Muscle layer of duodenum (tissue), 2 donors: ENCODE results near the gene SSTR5.
"Not testable (repeated sequence)": the region's sequence is repeated elsewhere in the genome, so short reads cannot be mapped to it uniquely, and the experiment has no call there.

Experiments
- H3K27ac ChIP-seq: one replicate; pipeline ENCODE4 v1.7.0; 2013; ENCODE audit warnings: mild to moderate bottlenecking, low read length
- H3K27me3 ChIP-seq: one replicate; pipeline ENCODE4 v1.7.0; 2013; ENCODE audit warnings: low read depth, mild to moderate bottlenecking, control low read depth, low read length
- H3K36me3 ChIP-seq, 2 donors: one replicate each; pipeline ENCODE4 v1.7.0; 2013; ENCODE audit warnings: low read length in 2 of 2, control low read depth in 1 of 2, mild to moderate bottlenecking in 1 of 2; ENCODE audit not compliant: insufficient read depth in 2 of 2, control insufficient read depth in 1 of 2
- H3K4me1 ChIP-seq, 2 donors: one replicate each; pipeline ENCODE4 v1.7.0; 2013; ENCODE audit warnings: low read length in 2 of 2, mild to moderate bottlenecking in 2 of 2, control low read depth in 1 of 2, moderate library complexity in 1 of 2; ENCODE audit not compliant: insufficient read depth in 2 of 2, control insufficient read depth in 1 of 2
- H3K4me3 ChIP-seq, 2 donors: one replicate each; pipeline ENCODE4 v1.7.0; 2013; ENCODE audit warnings: low read length in 2 of 2, low read depth in 1 of 2, mild to moderate bottlenecking in 1 of 2
- H3K9me3 ChIP-seq, 2 donors: one replicate each; pipeline ENCODE4 v1.7.0; 2013; ENCODE audit warnings: low read length in 2 of 2, control low read depth in 1 of 2, mild to moderate bottlenecking in 1 of 2; ENCODE audit not compliant: control insufficient read depth in 1 of 2
- donor health status: healthy.

SSTR5 gene

DNA sequence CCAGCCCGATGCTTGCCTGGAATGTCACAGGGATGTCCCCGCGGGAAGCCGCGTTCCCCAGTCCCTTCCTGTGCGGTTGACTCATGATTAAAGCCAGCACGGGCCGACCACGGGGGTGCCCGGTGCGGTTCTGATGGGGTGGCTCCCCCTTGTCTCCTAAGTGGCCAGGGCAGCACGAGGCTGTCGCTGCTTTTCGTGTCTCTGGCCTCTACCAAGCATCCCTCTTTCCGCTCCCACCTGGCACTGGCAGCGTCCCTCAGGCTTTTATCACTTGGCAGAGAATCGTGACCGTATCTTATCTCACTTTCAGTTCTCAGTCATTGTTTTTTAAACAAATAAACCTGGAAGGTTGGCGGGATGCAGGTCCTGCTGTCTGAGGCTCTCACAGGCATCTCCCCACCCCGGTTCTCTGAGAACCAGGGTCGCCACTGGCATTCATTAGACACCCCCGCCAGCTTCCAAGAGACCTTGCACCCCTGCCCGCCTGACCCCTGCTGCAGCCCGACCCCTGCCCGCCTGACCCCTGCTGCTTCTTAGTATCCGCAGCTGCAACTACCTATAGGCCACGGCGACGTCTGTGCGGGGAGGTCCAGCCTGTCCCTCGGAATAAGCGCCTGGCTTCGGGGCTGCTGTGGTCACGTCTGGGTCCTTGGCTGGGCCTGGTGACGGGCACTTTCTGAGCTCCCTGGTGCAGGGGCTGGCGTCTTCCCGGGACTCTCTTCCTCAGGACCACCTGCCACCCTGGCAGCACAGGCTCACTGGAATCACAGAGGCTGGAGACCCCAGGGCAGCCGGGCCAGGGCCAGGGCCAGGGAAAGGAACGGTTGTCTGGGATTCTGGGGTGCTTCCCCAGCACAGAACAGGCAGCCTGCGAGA lies 16.0 kb downstream of the SSTR5 start:
- Histone ChIP-seq H3K9me3 (peaks cover 0 to 30% of the 10 kb centered on the region in 2 donors), H3K27me3 (no peaks in the 10 kb centered on the region), H3K4me1 (peaks cover 0 to 13% of the 10 kb centered on the region in 2 donors), H3K36me3 (no peaks in the 10 kb centered on the region), H3K4me3 (no peak overlapping the region), H3K27ac (no peak overlapping the region)

DNA sequence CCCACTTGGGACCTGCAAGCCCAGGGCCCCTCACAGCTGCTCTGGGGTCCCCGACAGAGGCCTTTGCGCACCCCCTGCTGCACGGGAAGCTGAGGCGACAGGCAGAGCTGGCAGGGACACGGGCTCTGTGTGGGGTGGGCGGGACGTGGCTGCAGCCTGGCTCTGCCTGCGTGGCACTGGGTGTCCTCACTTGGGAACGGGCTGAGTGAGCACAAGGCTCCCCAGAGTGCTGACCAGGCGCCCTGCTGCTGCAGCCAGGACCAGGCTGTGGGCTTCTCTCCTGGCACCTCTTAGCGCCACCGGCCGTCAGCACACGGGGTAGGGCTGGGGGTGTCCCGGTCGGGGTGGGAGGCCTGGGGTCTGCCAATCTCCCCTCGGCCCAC lies 16.9 kb downstream of the SSTR5 start:
- Histone ChIP-seq H3K4me3 (no peak overlapping the region), H3K27me3 (no peaks in the 10 kb centered on the region), H3K27ac (no peak overlapping the region), H3K9me3 (peaks cover 0 to 21% of the 10 kb centered on the region in 2 donors), H3K4me1 (peaks cover 0 to 13% of the 10 kb centered on the region in 2 donors), H3K36me3 (no peaks in the 10 kb centered on the region)

DNA sequence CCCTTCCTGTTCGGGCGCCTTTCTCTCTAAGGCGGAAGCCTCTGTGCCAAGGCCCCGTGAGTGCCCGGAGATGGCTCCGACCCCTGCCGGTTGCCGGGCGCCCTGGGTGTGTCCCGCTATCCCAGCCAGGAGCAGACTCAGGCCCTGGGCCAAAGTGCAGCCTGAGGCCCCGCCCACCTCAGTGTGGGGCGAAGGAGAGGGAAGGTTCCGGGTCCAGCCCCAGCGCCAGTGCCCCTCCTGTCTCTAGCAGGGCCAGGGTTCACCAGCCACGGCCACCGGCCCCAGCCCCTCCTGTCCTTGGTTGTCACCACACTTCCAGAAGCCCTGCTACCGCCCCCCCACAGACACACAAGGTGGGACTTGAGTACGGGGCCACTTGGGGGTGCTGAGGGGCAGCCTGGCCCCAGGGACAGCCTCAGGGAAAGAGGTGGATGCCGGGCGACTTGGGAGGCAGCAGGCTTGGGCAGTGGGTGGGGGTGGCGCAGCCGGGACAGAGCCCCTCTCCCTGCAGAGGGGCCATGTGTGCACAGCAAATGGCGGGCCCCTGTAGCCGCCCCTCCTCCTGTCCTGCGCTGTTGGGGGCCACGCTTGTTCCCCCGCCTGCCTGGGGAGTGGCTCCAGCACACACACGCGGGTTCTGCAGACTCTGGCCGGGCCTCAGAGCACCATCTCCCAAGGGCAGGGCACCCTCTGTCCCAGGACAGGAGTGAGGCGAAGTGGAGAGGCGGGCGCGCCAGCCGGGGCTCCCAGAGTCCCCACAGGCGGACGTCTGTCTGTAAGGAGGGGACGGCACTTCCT lies 17.5 kb downstream of the SSTR5 start:
- Histone ChIP-seq H3K4me3 (no peak overlapping the region), H3K9me3 (peaks cover 0 to 15% of the 10 kb centered on the region in 2 donors), H3K27ac (no peak overlapping the region), H3K36me3 (no peaks in the 10 kb centered on the region), H3K4me1 (peaks cover 0 to 13% of the 10 kb centered on the region in 2 donors), H3K27me3 (no peaks in the 10 kb centered on the region)

DNA sequence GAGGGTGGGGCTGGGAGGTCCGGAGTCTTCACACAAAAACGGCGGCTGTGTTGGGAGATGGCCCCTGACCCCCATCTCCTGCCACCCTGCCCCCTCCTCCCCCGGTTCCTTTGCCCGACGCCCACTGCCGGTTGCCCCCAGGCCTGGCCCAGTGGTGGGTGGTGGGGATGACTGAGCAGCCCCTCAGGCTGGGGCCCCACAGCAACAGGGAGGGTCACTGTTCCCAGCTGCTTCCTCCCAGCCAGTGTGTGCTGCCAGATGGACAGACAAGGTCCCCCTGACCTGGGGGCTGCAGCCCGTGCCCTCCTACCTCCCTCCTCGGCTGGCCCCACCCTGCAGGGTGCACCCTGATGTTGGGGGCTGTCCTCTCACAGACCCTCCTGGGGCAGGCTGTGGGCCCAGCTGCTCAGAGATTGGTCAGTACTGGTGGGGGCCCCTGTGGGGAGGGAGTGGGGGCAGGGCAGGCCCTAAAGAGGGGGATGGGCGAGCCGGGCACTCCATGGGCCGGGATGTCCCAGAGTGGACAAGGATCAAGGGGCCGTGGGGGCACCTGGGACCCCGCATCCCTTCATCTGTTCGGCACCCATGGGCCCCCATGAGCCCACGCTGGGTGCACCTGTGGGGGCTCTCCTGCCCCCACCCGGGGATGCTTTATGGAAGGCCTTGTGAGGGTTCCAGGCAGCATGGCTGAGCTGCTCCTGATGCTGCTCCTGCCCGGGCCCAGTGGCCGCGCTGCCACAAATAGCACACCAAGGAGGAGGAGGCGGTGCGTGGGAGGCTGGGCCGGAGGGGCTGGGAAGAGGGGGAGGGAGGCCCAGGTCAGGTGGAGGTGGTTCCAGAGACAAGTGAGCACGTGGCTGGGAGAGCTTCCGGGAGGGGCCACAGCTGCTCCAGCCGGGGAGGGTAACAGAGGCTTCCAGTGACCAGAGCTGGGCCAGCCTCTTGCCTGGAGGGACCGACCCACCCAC lies 18.4 kb downstream of the SSTR5 start:
- H3K4me3 ChIP-seq, result no peak overlapping the region

DNA sequence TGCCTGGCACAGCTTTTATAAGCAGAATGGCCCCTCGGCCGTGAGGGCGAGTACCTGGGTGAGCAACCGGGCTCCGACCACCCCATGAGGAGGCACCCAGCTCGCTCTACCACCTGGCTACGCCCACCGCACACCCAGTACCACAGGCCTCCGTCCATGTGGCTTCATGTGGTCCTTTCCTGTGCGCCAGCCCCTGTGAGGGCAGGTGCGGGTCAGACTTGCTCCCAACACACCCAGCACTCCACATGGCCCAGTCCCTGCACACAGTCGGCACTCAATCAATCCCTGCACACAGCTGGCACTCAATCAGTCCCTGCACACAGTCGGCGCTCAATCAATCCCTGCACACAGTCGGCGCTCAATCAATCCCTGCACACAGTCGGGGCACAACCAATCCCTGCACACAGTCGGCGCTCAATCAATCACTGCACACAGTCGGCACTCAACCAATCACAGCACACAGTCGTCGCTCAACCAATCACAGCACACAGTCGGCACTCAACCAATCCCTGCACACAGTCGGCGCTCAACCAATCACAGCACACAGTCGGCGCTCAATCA lies 19.5 kb downstream of the SSTR5 start:
- no peak overlapping the region for H3K4me3 ChIP-seq
- no peaks in the 10 kb centered on the region for H3K27me3 ChIP-seq
- H3K9me3 ChIP-seq, result no peaks in the 10 kb centered on the region
- no peaks in the 10 kb centered on the region for H3K36me3 ChIP-seq
- no peak overlapping the region for H3K27ac ChIP-seq
- peaks cover 0 to 13% of the 10 kb centered on the region in 2 donors for H3K4me1 ChIP-seq

More for the DNA sequence above, 18.4 kb downstream of the SSTR5 start:
- H3K4me1 ChIP-seq, result peaks cover 0 to 13% of the 10 kb centered on the region in 2 donors
- peaks cover 0 to 6% of the 10 kb centered on the region in 2 donors for H3K9me3 ChIP-seq
- no peaks in the 10 kb centered on the region for H3K27me3 ChIP-seq
- no peak overlapping the region for H3K27ac ChIP-seq
- no peaks in the 10 kb centered on the region for H3K36me3 ChIP-seq

DNA sequence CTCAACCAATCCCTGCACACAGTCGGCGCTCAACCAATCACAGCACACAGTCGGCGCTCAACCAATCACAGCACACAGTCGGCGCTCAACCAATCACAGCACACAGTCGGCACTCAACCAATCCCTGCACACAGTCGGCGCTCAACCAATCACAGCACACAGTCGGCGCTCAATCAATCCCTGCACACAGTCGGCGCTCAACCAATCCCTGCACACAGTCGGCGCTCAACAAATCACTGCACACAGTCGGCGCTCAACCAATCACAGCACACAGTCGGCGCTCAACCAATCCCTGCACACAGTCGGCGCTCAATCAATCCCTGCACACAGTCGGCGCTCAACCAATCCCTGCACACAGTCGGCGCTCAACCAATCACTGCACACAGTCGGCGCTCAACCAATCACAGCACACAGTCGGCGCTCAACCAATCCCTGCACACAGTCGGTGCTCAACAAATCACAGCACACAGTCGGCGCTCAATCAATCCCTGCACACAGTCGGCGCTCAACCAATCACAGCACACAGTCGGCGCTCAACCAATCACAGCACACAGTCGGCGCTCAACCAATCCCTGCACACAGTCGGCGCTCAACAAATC lies 20.2 kb downstream of the SSTR5 start:
- not testable (repeated sequence) for H3K4me3 ChIP-seq, H3K9me3 ChIP-seq, H3K27ac ChIP-seq, H3K36me3 ChIP-seq, H3K27me3 ChIP-seq
- peaks cover 0 to 13% of the 10 kb centered on the region in 2 donors for H3K4me1 ChIP-seq

DNA sequence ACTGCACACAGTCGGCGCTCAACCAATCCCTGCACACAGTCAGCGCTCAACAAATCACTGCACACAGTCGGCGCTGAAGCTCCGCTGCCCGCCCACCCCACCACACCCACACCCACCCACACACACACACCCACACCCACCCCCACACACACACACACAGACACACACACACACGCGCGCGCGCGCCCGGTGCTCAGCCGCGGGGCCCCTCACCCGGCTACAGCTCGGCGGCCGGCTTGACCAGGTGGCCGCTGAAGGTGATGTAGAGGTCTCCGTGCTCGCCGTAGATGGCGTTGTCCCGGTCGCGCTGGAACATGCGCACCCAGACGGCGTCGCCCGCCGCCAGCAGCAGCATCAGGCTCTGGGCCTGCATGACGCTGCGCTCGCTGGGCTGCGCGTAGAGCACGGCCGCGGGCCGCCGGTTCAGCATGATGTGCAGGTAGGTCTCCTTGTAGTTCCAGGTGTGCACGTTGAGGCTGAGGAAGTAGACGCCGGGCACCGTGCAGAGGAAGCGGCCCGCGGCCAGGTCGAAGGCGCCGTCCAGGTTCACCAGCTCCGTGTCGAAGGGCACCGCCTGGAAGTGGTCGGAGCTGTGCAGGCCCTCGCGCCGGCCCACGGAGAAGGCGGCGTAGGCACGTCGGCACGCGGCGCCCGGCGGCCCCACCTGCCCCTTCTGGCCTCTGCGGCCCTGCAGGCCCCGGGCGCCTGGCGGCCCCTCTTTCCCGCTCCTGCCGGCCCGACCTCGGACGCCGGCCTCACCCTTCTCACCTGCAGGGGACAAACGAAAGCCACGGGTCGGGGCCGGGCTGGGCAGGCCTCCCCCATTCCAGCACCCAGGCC lies 21.0 kb downstream of the SSTR5 start:
- no peaks in the 10 kb centered on the region for H3K27me3 ChIP-seq
- H3K9me3 ChIP-seq, result no peaks in the 10 kb centered on the region
- H3K4me3 ChIP-seq, result no peak overlapping the region
- no peak overlapping the region for H3K27ac ChIP-seq
- no peaks in the 10 kb centered on the region for H3K36me3 ChIP-seq
- peaks cover 0 to 13% of the 10 kb centered on the region in 2 donors for H3K4me1 ChIP-seq

DNA sequence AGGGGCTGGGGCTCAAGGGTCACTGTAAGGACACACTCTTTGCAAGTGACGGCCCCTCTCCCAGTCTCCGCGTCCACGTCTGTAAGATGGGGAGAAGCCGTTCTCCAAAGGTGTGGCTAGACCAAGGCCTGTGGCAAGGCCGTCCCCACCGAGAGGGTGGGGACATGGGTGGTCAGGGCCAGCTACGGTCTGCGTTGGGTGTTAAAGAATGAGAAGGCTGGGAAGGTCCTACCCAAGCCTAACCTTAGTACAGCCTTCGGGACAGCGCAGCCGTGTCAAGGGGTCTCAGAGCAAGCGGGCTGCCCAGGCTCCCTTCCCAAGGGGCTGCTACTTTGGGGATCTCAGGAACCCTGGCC lies 21.6 kb downstream of the SSTR5 start:
- no peaks in the 10 kb centered on the region for H3K27me3 ChIP-seq
- no peaks in the 10 kb centered on the region for H3K36me3 ChIP-seq
- no peak overlapping the region for H3K27ac ChIP-seq
- H3K9me3 ChIP-seq, result no peaks in the 10 kb centered on the region
- no peak overlapping the region for H3K4me3 ChIP-seq
- peaks cover 0 to 13% of the 10 kb centered on the region in 2 donors for H3K4me1 ChIP-seq

DNA sequence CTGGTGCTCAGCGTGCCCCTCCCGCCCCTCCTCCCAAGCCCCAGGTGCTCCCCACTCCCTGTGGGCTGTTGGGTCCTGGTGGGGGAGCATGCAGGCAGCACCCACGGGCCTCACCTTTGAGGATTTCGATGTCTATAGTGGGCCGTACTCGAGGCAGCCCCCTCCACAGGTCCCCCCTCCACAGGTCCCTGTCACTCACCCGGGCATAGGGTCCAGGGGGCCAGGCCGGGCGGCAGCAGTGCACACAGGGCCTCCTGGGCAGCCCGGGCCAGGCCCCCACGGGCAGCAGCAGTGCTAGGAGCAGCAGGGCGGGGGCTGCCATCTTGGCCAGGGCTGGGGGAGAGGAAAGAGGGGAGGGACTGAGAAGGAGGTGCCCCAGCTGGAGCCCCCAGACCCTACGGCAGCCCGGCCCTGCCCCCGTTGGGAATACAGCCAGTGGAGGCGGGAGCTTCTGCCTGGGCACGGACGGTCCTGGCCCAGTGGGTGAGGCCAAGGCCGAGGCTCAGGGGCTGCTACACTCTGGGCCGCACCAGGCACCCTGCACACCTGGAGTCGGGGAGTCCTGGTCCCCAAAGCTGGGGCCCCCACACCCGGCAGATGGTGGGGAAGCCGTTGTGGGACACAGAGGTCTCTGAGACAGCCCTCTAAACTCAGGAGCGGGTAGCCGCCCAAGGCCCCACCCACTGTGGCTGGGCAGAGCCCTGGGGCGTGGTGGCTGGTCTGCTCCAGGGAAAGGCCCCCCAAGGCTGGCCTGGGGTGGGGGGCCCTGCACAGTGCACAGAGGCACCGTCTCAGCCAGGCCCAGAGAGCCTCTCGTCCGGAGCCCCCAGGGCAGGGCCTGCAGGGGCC lies 22.3 kb downstream of the SSTR5 start:
- Histone ChIP-seq H3K27me3 (no peaks in the 10 kb centered on the region), H3K4me1 (peaks cover 0 to 6% of the 10 kb centered on the region in 2 donors), H3K27ac (no peak overlapping the region)

More for the DNA sequence above, 22.3 kb downstream of the SSTR5 start:
- H3K9me3 ChIP-seq, result no peaks in the 10 kb centered on the region
- no peaks in the 10 kb centered on the region for H3K36me3 ChIP-seq
- H3K4me3 ChIP-seq, result no peak overlapping the region
